ENCODE data around the gene PRKCA.

PRKCA gene

DNA sequence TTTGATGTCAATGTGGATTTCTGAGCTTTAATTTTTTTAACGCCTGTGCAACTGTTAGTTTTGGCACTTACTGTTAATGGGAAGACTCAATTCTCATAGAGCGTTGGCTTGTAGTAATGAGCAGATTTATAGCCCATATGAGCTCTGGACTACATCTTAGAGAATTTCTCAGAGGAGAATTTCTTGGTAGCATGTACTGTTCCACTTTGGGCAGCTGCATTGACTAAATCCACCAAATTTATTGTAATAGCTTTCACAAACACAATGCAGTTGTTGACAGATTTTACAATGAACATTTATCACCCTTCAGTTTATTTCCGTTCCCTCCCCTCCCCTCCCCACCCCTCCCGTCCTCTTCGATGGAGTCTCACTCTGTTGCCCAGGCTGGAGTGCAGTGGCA lies 193.9 kb downstream of the PRKCA start:
- DNase-seq = no peak

DNA sequence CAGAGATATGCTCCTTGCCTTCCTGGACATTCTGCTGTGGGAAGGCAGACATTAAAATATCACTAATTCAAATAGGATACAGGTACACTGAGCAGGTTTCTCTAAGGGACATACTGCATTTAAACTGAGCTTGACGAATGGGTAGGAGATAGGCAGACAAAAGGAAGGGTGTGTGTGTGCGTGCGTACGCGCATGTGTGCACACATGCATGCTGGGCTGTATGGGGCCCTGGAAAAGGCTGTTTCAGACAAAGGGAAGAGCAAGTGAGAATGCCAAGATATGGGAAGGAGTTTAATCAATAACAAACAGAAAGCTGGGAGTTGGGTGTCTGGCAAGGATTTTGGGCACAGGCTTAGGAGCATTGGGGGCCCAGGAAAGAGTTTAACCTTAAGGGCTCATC lies 196.2 kb downstream of the PRKCA start:
- DNase-seq = no peak

DNA sequence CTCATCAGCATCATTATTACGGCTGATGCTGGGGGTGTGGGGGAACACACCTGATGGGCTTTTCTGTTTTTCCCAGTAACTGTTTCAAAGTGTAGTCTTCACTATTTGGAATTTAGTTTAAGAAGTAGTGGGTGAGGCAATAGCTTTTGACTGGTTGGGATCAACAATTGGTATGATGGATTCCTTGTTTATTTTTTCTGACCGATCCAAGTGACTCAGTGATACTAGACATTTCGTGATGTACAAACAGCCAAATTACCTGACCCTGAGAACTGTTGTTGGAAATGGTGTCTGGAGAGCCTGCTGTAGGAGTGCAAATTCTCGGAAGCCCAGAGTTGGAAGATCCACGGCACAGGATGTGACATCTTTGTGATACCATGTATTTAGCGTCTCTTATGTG lies 204.2 kb downstream of the PRKCA start:
- no peak for DNase-seq

DNA sequence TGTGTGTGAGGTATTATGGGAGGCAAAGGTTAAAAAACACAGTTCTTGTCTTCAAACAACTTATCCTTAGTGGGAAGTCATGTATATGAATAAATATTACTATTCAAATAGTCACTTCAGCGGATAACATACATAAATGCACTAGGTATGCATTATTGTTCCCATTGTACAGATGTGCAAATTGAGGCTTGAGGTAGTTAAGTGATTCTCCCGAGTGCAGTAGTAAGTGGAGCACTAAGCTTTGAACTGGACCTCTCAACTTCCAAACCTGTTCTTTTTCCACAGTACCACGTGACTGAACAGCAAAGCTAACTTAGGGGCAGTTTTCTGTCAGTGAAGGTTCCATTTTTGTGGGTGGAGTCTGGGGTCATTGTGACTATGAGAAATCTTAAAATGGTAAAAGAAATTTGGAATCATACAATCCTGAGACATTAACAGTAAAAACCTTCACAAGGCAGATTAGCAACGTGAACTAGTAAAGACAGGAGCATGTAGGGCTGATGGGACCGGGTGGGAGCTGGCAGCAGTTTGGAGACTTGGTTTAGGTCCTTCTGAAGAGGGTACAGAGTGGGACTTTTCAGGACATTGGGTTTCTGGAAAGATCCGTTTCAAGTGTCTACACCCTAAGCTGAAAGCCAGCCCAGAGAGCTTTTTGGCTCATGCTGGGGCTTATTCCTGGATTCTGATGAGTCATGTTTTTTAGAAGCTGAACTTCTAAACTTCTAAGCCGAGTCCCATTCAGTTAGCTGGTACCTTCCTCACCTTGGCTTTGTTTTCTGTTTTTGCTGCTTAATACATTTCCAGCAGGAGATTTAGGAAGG lies 204.9 kb downstream of the PRKCA start:
- no peak for DNase-seq

DNA sequence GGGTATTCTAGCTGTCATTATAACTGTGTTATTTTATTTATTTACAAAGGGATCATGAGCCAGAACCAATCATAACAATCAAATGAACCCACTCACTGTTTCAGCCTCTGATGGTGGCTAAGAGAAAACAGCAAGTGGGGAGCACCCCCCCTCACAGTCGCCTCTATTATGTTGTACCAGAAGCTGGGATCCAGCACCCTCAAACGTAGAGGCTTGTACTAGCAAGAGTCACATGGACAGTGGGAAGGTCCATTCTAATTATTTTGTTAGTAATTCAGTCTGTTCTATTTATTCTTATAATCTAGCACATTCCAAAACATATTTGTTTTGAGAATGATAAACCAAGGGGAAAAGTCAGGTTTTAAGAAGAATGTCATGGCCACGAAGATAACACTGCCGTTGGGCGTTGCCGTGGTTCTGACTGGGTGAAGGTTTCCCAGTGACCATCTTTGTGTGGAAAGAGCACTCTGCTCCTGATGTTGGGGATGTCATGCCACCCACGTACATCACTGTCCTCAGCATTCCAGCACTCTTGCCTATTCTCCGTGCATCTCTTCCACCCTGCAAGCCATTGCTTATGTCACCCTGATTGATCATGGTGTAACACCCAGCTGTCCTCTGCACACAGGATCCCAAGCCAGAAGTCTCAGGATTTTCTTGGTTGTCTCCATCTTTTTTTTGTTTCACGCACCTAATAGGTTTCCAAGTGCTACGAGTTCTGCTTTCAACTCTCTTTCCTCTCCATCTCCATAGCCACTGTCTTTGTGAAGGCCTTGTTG lies 205.8 kb downstream of the PRKCA start:
- DNase-seq = no peak

DNA sequence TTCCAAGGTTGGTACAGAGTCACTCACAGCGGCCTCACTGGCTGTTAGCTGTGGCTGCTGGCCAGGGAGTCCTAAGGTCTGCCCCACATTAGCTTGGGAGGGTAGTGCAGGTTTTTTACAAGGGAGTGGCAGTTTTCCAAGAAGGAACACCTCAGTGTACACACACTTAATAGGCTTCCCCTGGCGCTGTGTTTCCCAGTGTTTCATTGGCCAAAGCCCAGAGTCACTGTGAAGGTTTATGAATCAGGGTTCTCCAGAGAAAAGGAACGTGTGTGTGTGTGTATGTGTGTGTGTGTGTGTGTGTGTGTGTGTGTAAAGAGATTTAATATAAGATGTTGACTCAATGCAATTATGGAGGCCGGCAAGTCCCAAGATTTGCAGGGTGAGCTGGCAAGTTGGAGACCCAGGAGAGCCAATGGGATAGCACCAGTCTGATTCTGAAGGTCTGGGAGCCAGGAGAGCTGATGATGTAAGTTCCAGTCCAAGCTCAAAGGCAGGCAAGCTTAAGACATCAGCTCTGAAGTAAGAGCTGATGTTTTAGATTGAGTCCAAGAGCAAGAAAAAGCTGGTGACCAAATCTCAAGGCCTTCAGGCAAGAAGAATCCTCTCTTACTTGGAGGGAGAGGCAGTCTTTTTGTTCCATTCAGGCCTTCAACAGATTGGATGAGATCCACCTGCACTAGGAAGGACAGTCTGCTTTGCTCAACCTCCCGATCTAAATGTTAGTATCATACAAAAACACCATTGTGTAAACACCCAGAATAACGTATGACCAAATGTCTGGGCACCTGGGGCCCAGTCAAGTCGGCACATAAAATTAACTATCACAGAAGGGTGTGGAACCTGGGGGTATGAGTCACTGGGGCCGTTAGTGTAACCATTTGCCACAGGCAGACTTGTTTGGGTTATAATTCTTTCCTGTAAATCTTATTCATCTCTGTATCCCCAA lies 206.8 kb downstream of the PRKCA start:
- DNase-seq = peak; percentile 43 to 55

DNA sequence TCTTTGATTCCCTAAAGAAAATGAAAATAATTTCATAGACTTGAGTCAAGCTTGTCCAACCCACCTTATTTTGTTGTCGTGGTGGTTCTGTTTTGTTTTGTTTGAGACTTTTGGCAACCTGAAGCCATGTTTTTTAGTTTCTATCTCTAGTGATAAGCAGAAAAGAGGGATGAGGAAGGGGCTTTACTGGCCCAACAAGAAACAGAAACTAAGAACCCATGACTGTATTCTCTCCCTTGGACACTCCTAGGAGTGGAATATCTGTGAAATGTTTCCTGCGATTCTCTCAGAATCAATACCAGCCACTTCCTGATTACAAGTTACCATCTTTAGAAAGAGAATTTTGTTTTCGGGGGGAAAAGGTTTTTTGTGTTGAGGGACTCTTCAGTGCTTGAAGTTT lies 207.5 kb downstream of the PRKCA start:
- DNase-seq = no peak

DNA sequence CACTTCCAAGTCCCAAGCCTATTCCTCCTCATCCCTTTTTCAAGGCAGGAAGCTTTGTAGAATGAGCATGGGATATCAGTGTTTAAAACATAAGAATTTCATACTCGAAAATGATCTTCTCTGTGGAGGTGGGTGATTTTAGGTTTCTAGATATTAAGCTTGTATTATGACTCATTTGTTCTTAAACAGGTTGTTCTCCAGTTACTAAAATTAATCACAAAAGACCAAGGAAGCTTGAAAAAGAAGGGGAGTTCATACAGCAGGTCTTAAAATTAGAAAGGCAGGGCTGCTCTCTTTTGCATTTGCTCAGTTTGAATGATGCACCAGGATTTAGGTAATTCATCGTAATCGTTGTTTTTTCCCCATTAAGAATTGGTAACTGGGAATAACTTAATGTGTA lies 208.7 kb downstream of the PRKCA start:
- no peak for DNase-seq

DNA sequence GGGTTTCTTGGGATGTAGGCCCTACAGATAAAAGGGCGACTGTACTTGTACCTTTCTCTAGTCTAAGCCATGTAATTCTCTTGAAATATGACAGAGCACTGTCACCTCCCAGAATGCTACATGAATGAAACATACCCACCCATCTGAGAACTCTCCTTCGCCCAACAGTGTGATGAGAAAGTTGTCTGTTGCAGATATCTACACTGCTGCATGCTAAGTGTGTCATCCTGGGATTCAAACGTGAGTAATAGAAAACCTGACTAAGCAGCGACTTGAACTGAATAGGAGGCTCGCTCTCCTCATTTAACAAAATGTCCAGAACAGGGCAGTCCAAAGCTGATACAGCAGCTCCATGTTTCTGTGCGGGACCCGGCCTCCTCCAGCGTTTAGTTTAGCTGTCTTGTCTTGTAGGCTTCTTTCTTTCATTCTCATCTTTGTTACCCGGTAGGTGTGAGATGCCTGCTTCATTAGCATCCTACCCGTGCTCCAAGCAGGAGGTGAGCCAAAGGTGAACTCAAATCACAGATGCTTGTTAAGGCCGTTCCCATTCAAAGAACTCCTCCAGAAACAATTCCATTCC lies 211.9 kb downstream of the PRKCA start:
- DNase-seq = peak in 1 of 2 donors; percentile 20

DNA sequence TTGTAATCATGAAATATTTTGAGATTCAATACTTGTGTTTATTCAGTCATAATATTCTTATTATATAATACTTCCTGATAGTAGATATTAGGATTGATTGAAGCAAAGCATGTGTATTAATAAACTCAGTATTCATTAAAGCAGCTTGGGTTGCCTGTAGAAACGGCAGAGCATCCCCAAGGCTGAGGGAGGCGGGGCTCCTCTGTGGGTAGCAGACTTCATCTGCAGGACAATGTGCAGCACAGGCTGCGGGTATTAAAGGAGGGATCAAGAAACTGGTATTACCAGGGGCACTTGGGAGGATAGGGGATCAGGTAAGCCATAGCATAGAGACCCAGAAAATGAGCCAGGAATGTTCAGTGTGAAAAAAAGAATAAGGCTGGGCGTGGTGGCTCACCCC lies 213.6 kb downstream of the PRKCA start:
- DNase-seq = no peak

DNA sequence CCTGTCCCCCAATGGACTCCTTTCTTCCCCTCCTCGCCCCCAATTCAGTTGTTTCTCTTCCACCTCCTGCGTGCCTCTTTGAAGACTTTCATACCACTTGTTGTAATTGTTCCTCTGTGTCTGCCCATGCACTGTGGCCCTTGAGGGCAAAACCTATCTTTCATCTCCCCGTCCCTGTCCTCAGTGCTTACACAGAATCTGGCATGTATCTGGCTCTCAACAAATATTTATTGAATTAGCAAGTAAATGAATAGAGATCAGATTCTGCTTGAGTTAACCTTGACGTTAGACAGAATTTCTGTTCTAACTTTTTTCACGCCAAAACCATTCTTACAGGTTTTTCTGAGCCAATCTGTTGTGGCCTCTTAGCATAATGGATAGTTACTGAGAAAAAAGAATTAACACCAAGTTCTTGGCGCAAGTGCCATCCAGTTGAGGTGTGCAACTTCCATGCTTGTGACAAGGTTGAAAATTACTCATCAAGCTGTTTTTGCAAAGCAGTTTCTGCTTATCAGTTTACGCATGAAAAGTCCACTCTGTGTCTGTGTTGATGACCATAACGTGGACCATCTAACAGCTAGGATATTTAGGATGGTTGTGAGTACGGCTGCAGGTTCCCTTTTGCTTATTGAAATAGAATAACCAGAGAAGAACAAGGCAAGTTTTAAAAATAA lies 215.1 kb downstream of the PRKCA start:
- no peak for DNase-seq

DNA sequence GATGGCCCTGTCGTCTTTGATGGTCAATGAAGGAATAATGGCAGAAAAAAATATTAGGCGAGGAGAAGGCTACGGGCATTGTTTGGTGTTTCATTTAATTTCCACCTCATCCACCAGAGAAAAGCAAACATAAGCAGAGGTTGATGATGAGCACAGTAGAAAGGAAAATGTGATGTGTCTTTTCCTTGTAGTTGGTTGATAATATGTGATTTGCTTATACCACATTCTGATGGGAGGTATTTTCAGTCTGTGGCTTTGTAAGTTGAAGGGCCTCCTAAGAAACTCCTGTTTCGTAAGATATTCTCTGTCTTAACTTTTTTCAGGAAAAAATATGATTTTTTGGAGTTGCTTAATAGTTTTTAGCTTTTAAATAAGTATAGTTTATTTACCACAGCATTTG lies 215.7 kb downstream of the PRKCA start:
- DNase-seq = no peak

DNA sequence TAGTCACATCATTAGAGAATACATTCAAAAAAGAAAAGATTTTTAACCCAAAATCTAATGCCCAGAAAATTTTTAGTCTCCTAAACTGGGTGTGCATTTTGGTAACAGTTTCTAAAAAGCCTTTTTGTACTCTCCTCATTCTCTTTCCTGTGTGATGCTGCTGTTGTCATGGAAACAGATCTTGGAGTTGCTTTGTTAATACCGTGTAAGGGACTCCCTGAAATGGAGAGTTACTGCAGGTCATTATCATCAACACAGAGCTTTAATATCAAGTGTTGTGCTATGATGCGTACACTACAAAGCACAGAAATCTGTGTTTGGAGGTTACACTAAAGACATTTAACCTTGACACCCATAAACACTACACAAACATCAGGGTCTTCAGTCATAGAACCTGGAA lies 216.3 kb downstream of the PRKCA start:
- no peak for DNase-seq

DNA sequence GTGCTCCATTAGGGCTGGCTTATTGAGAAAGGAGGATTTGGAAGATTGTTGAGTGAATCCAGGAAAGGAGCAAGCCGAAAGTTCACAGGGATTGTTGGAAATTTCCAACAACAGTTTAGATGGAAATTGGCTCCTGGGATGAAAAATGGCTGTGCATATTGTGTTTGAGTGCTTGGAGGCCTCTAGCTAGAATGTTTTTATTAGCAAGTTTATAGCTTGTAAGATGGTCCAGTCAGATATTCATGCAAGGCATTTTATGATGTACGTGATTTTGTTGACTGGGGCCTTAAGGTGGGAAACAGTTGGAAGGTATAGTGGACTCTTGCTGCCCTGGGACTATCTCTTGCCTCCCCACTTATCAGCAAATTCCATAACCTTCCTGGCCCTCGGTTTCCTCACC lies 216.7 kb downstream of the PRKCA start:
- DNase-seq = no peak

DNA sequence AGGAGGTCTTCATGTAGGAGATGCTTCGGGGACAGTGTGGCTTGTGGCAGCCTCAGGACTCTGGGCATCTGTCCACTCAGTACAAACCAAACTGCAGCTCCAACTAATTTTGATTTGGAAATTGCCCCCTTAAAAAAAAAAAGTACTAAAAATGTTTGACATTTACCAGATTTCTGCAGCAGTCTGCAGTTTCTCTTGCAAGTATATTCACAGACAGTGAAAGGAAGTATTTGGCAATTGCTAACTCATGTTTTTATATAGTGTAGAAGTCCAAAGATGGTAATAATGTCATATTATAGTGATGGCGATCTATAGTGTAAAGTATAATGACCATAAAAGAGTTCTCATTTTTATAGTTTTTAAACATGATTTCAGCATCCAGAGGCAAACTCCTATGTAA lies 218.6 kb downstream of the PRKCA start:
- no peak for DNase-seq

DNA sequence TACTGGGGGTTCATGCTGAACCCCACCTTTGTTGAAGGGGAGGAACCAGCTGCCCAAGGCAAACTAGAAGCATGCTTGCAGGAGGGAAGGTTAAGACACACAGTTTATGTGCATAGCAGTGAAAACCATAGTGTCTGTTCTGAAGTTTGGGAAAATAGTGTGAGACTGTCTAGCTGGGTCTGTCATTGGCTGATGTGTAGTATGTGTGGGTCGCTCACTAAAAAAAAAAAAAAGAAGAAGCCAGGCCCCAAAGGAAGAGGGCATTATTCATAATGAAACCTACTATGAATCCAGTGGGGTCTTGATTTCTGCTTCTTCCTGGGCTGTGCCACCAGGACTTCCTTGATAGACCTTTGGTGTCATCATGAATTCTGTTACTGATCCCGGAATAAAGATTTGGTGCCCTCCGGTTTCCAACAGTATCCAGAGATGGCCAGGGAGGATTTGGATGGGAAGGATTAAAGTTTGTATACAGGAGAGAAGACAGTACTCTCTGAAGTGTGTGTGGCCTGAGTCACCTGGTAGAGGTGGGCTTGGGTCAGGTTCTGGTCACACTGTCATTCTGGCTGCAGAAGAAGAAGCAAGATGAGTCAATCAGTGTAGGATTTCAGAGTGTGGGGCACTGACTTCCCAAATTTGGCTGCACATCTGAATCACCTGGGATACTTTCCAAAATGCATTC lies 220.3 kb downstream of the PRKCA start:
- no peak for DNase-seq

DNA sequence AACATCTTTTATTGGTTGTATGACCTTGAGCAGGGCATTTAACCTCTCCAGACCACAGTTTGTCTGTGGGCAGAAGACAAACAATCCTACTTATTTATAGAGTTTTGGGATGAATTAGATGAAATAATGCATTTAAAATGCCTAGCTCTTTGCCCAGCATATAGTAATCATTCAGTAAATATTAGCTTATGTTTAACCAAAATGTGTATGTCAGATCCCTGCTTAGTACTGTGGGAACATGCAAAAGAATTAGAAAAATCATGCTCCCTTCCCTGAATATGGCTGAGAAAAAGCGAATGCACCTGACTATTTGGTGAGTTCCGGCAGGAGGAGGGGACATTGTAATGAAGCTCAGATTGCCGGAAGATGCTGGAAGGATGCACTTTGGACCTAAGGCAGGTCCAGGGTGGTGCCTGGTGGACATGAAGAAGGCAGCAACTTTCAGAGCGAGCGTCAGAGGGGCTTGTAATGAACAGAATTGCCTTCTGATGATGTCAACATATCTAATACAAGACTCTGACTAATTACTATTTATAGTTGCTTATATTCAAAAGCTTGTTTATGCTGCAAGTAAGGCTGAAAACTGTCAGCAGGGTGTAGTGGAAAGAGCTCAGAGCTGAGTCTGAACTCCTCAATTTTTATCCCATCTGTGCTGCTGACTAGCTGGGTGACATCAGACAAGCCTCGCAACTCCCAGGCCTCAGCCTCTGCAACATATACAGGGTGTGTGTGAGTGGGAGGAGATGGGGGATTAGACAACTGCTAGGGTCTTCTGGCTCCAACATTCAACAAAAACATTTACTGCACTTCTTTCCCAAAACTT lies 221.2 kb downstream of the PRKCA start:
- DNase-seq = no peak

DNA sequence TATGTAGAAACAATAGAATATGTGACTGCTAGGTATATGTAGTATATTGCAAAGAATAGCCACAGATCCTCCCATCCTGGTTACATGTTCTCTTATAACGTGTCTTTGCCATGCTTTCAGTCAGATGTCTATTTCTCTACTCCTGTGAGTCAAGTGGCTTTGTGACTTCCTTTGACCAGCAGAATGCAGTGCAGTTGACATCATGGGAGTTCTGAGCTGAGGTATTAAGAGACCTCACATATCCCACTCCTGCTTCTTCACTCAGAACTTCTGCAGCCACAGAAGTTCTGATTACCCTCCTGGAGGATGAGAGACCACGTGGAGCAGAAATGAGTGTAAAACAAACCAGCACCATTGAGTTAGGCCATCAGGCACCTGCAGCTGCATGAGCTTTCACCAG lies 222.5 kb downstream of the PRKCA start:
- no peak for DNase-seq

DNA sequence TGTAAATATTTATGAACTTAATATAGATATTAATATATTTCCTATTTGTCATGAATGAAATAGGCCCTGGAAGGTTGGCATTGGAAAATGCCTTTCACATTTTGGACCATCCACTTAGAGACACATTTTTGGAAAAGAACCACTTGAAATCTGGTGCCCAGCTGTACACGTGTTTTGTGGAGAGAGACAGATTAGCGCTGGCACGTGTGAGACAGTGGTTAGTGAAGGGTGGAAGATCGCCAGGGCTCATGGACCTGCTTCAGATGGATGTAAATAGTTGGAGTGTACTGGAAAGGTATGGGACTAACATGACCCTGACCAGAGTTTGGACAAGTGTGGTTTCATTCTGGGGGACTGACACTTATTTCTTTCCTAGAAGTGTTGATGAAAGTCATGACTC lies 222.9 kb downstream of the PRKCA start:
- DNase-seq = no peak

DNA sequence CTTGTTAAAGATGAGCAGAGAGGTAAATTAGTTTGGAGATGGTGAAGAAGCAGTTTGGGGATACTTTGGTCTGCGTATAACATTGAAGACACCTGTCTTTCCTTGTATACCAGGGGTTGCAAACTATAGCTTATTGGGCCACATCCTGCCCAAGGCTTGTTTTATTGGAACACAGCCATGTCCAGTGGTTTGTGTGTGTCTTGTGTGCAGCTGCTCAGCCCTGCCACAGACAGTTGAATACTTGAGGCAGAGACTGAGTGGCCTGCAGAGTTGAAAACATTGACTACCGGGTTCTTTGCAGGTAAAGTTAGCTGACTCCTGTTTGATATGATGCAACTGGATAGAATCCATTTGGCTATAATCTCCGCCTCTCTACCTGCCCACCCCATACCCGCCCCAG lies 224.4 kb downstream of the PRKCA start:
- no peak for DNase-seq

DNA sequence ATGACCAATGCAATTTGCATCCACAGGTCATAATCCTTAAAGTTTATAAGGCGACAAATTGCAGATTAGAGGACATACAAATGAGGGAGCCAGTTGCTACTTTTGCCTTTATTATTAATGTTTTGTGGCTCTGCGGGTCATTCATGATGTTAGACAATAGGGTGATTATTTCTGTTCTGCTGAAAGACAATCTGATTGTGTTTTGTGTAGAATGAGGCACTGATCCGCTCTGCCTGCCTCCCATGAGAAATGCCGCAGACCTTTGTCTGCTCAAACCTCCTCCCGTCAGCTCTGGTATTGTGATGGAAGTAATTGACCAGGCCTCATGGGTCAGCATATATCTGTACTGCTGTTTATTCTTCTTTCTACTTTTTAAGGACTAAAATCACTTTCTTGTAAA lies 224.9 kb downstream of the PRKCA start:
- DNase-seq = no peak
